GM18499 (cell line): ENCODE measurements around the gene PAN3.
A peak's percentile ranks its signal among the peaks of the same experiment; 100 is the strongest.

Experiments used
- ATAC-seq: cut with Tn5 transposase; IDR thresholded peaks from one replicate; pipeline ENCODE4 v1.9.1; 2021; ENCODE audit warnings: moderate number of reproducible peaks; ENCODE audit not compliant: insufficient read depth, unreplicated experiment

PAN3 gene

GRCh38 chr13:28273919-28274318 is 135.6 kb downstream of the PAN3 start:
- no peak for ATAC-seq

GRCh38 chr13:28282451-28282850 is 144.1 kb downstream of the PAN3 start:
- no peak for ATAC-seq

GRCh38 chr13:28283600-28283999 is 145.3 kb downstream of the PAN3 start:
- ATAC-seq, result no peak

GRCh38 chr13:28286263-28286662 is 147.9 kb downstream of the PAN3 start:
- no peak for ATAC-seq

GRCh38 chr13:28297341-28297740 is 159.0 kb downstream of the PAN3 start:
- no peak for ATAC-seq

GRCh38 chr13:28299916-28300315 is 161.6 kb downstream of the PAN3 start:
- ATAC-seq, result no peak

- no peak for ATAC-seq
Measured at GRCh38 chr13:28301839-28302238, 163.5 kb downstream of the PAN3 start.

- no peak for ATAC-seq
Measured at GRCh38 chr13:28306325-28306724, 168.0 kb downstream of the PAN3 start.

GRCh38 chr13:28313579-28313978 is 175.2 kb downstream of the PAN3 start:
- ATAC-seq, result no peak

- ATAC-seq, result no peak
Measured at GRCh38 chr13:28314879-28315278, 176.5 kb downstream of the PAN3 start.

- ATAC-seq, result no peak
Measured at GRCh38 chr13:28316129-28316528, 177.8 kb downstream of the PAN3 start.

GRCh38 chr13:28316836-28317235 is 178.5 kb downstream of the PAN3 start:
- no peak for ATAC-seq

- no peak for ATAC-seq
Measured at GRCh38 chr13:28318496-28318895, 180.2 kb downstream of the PAN3 start.

- ATAC-seq, result no peak
Measured at GRCh38 chr13:28319528-28319927, 181.2 kb downstream of the PAN3 start.

- no peak for ATAC-seq
Measured at GRCh38 chr13:28320209-28320608, 181.9 kb downstream of the PAN3 start.

GRCh38 chr13:28320884-28321574 is 182.7 kb downstream of the PAN3 start:
- ATAC-seq, result no peak

GRCh38 chr13:28321756-28322155 is 183.4 kb downstream of the PAN3 start:
- no peak for ATAC-seq

- no peak for ATAC-seq
Measured at GRCh38 chr13:28322256-28322905, 184.0 kb downstream of the PAN3 start.

GRCh38 chr13:28324181-28324789 is 185.9 kb downstream of the PAN3 start:
- peak; percentile 55 for ATAC-seq

GRCh38 chr13:28325022-28325421 is 186.7 kb downstream of the PAN3 start:
- ATAC-seq, result no peak

- no peak for ATAC-seq
Measured at GRCh38 chr13:28326056-28326455, 187.7 kb downstream of the PAN3 start.
